ENCODE measurements around the gene CDKAL1. TPM values are rescaled to one million over a fixed set of nuclear protein-coding genes. Genes with fewer than 3 reads are reported as not detected.

Gene CDKAL1
- polyA plus RNA-seq, 2 of the 4 experiments (the other 2 are of a cell fraction): 4.7 to 8.3 TPM

DNA sequence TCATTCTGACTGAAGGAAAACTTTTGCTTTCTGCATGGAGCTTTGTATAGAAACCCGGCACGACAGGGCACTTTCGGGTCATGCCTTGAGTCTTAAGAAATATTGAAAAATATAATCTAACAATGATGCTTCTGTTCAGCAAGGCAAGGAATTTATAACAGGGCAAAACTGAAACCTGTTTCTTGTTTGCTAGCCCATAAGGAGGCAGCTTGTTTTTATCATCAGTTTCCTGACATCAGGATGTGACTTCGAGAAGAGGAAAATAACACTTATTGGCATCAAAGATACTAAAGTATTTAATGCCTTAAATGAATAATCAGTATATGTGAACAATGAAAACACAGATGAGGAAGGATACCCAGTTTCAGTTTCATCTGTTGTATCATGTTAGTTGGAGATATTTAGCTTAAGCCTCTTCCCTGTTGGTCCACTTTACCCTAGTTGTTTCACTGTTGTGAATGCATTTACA is 146.5 kb downstream of the CDKAL1 start:
- Histone ChIP-seq H3K9me3 (no peaks in the 10 kb centered on the region), H3K4me2 (no peak overlapping the region), H3K4me3 (no peak overlapping the region), H3K27ac (no peak overlapping the region), H3K4me1 (no peaks in the 10 kb centered on the region)
- ChIA-PET POLR2A (no interaction called here), CTCF (no interaction called here)
- FAIRE-seq (no peak), ATAC-seq (no peak), DNase-seq (ENCODE audit: low read depth in 1 of 2, low spot score in 1 of 2) (no peak)
- no peak for TF ChIP-seq CEBPB (IDR thresholded peaks at IDR 0.05)
- TF ChIP-seq CHD4 (IDR thresholded peaks at IDR 0.05; ENCODE audit: borderline replicate concordance): no peak
- TF ChIP-seq ZFP36 (IDR thresholded peaks at IDR 0.05; ENCODE audit: borderline replicate concordance, partially characterized antibody): no peak
- no peak for TF ChIP-seq RCOR1 (IDR thresholded peaks at IDR 0.05; ENCODE audit: low read depth, low read length)
- 81% methylated on average over 4 of the region's 4 CpGs for WGBS (ENCODE audit: missing lambda C conversion rate)

DNA sequence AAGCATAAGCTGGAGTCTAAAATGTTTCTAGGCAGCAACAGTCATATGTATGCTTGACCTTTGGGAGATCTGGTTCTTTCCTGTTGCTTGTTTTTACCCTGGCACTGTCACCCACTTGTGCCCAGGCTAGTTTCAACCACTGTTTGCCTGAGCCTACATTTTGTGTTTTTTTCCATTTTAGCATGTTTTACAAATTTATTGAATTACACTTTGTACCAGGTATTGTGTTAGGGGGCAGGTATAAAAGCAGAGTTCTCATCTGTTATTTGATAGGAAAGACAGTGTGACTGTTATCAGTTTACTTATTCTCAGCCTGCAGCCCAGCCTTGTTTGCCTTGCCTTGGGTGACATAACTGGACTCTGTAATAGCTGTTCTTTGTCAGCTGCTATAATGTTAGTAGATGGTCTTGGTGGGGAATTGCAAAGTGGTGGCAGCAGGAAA is 147.0 kb downstream of the CDKAL1 start:
- Histone ChIP-seq H3K4me1 (no peaks in the 10 kb centered on the region), H3K4me2 (no peak overlapping the region), H3K4me3 (no peak overlapping the region), H3K9me3 (no peaks in the 10 kb centered on the region), H3K27ac (no peak overlapping the region)
- FAIRE-seq (no peak), ATAC-seq (no peak), DNase-seq (ENCODE audit: low read depth in 1 of 2, low spot score in 1 of 2) (no peak)
- TF ChIP-seq MYC (IDR thresholded peaks at IDR 0.05; ENCODE audit: borderline replicate concordance, low read length): no peak
- CTCF ChIA-PET: no interaction called here
- POLR2A ChIA-PET: no interaction called here

DNA sequence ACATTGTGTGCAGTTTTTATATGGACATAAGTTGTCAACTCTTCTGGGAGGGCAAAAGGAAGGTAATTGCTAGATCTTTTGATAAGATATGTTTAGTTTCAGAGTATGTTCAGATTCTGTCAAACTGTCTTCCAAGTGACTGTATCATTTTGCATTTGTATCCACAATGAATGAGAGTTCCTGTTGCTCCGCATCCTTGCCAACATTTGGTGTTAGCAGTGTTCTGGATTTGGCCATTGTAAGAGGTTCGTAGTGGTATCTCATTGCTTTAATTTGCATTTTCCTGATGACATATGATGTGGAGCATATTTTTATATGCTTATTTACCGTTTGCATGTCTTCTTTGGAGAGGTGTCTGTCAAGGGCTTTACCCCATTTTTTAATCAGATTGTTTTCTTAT is 150.2 kb downstream of the CDKAL1 start:
- DNase-seq (ENCODE audit: low read depth in 1 of 2, low spot score in 1 of 2) (no peak), FAIRE-seq (no peak), ATAC-seq (no peak)
- Histone ChIP-seq H3K27ac (no peak overlapping the region), H3K4me3 (no peak overlapping the region), H3K9me3 (no peaks in the 10 kb centered on the region), H3K4me1 (peaks cover 11% of the 10 kb centered on the region), H3K4me2 (no peak overlapping the region)
- WGBS (ENCODE audit: missing lambda C conversion rate): 85% methylated on average over 3 of the region's 3 CpGs
- ChIA-PET POLR2A (no interaction called here), CTCF (no interaction called here)
- TF ChIP-seq, protein P1, sequence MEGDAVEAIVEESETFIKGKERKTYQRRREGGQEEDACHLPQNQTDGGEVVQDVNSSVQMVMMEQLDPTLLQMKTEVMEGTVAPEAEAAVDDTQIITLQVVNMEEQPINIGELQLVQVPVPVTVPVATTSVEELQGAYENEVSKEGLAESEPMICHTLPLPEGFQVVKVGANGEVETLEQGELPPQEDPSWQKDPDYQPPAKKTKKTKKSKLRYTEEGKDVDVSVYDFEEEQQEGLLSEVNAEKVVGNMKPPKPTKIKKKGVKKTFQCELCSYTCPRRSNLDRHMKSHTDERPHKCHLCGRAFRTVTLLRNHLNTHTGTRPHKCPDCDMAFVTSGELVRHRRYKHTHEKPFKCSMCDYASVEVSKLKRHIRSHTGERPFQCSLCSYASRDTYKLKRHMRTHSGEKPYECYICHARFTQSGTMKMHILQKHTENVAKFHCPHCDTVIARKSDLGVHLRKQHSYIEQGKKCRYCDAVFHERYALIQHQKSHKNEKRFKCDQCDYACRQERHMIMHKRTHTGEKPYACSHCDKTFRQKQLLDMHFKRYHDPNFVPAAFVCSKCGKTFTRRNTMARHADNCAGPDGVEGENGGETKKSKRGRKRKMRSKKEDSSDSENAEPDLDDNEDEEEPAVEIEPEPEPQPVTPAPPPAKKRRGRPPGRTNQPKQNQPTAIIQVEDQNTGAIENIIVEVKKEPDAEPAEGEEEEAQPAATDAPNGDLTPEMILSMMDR (IDR thresholded peaks at IDR 0.05): no peak
- TF ChIP-seq RCOR1 (IDR thresholded peaks at IDR 0.05; ENCODE audit: low read depth, low read length) (no peak), CHD2 (IDR thresholded peaks at IDR 0.05; ENCODE audit: low read length, partially characterized antibody) (no peak), SMC3 (IDR thresholded peaks at IDR 0.05) (no peak), HOXB13 (CRISPR knock-in tag; IDR thresholded peaks at IDR 0.05; ENCODE audit: low read depth) (no peak), RARB (CRISPR knock-in tag; IDR thresholded peaks at IDR 0.05) (no peak), CHD4 (IDR thresholded peaks at IDR 0.05; ENCODE audit: borderline replicate concordance) (no peak), JUNB (IDR thresholded peaks at IDR 0.05) (no peak), ZC3H11A (IDR thresholded peaks at IDR 0.05) (no peak)
- TF ChIP-seq, protein P2, sequence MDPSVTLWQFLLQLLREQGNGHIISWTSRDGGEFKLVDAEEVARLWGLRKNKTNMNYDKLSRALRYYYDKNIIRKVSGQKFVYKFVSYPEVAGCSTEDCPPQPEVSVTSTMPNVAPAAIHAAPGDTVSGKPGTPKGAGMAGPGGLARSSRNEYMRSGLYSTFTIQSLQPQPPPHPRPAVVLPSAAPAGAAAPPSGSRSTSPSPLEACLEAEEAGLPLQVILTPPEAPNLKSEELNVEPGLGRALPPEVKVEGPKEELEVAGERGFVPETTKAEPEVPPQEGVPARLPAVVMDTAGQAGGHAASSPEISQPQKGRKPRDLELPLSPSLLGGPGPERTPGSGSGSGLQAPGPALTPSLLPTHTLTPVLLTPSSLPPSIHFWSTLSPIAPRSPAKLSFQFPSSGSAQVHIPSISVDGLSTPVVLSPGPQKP (IDR thresholded peaks at IDR 0.05; ENCODE audit: low read depth, low read length): no peak

DNA sequence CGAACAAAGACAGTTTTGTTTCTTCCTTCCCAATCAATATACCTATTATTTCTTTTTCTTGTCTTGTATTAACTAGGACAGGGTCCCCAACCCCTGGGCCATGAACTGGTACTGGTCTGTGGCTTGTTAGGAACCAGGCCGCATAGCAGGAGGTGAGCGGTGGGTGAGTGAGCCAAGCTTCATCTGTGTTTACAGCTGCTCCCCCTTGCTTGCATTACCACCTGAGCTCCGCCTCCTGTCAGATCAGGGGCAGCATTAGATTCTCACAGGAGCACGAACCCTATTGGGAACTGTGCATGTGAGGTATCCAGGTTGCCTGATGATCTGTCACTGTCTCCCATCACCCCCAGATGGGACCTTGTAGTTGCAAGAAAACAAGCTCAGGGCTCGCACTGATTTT is 151.9 kb downstream of the CDKAL1 start:
- no peak for ATAC-seq
- H3K4me2 ChIP-seq: no peak overlapping the region
- no peaks in the 10 kb centered on the region for H3K9me3 ChIP-seq
- peaks cover 15% of the 10 kb centered on the region for H3K4me1 ChIP-seq
- POLR2A ChIA-PET: no interaction called here
- TF ChIP-seq ZFP36 (IDR thresholded peaks at IDR 0.05; ENCODE audit: borderline replicate concordance, partially characterized antibody) (no peak), SMC3 (IDR thresholded peaks at IDR 0.05) (no peak), CBX8 (IDR thresholded peaks at IDR 0.05) (no peak), EP300 (IDR thresholded peaks at IDR 0.05) (no peak), TFCP2L1 (CRISPR knock-in tag; IDR thresholded peaks at IDR 0.05) (no peak), RCOR1 (IDR thresholded peaks at IDR 0.05; ENCODE audit: low read depth, low read length) (no peak), HEYL (CRISPR knock-in tag; IDR thresholded peaks at IDR 0.05) (no peak), EHMT2 (IDR thresholded peaks at IDR 0.05; ENCODE audit: low read depth) (no peak), NFE2L2 (conservative IDR thresholded peaks at IDR 0.05; ENCODE audit: low read length) (no peak), NR3C1 (IDR thresholded peaks at IDR 0.05) (no peak)
- TF ChIP-seq, protein P3, sequence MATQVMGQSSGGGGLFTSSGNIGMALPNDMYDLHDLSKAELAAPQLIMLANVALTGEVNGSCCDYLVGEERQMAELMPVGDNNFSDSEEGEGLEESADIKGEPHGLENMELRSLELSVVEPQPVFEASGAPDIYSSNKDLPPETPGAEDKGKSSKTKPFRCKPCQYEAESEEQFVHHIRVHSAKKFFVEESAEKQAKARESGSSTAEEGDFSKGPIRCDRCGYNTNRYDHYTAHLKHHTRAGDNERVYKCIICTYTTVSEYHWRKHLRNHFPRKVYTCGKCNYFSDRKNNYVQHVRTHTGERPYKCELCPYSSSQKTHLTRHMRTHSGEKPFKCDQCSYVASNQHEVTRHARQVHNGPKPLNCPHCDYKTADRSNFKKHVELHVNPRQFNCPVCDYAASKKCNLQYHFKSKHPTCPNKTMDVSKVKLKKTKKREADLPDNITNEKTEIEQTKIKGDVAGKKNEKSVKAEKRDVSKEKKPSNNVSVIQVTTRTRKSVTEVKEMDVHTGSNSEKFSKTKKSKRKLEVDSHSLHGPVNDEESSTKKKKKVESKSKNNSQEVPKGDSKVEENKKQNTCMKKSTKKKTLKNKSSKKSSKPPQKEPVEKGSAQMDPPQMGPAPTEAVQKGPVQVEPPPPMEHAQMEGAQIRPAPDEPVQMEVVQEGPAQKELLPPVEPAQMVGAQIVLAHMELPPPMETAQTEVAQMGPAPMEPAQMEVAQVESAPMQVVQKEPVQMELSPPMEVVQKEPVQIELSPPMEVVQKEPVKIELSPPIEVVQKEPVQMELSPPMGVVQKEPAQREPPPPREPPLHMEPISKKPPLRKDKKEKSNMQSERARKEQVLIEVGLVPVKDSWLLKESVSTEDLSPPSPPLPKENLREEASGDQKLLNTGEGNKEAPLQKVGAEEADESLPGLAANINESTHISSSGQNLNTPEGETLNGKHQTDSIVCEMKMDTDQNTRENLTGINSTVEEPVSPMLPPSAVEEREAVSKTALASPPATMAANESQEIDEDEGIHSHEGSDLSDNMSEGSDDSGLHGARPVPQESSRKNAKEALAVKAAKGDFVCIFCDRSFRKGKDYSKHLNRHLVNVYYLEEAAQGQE (IDR thresholded peaks at IDR 0.05): no peak
- H3K27ac ChIP-seq: no peak overlapping the region
- H3K4me3 ChIP-seq: no peak overlapping the region
- CTCF ChIA-PET: no interaction called here
- FAIRE-seq: no peak
- peak in 1 of 2 experiments; percentile 10 for DNase-seq (ENCODE audit: low read depth in 1 of 2, low spot score in 1 of 2)
- WGBS (ENCODE audit: missing lambda C conversion rate): 80% methylated on average over 6 of the region's 6 CpGs
